A673 (cell line): ENCODE results near the gene CDK7.
"Not testable (repeated sequence)": the region's sequence is repeated elsewhere in the genome, so short reads cannot be mapped to it uniquely, and the experiment has no call there.

Source experiments
- CTCF ChIP-seq: fragments of 300-800, 200-600 bp; sonication (generic); conservative IDR thresholded peaks from 2 replicates; pipeline ENCODE4 v1.5.1; 2017; ENCODE audit warnings: low read depth, mild to moderate bottlenecking, antibody characterized with exemption, low read length, moderate library complexity, mixed read lengths
- EZH2 ChIP-seq: fragments of 200-600 bp; sonication (generic); IDR thresholded peaks from 2 replicates; pipeline ENCODE4 v1.6.1; 2017; ENCODE audit warnings: borderline replicate concordance, low read depth, mild to moderate bottlenecking, mixed read lengths, antibody characterized with exemption, low read length; ENCODE audit not compliant: poor library complexity, severe bottlenecking

DNA sequence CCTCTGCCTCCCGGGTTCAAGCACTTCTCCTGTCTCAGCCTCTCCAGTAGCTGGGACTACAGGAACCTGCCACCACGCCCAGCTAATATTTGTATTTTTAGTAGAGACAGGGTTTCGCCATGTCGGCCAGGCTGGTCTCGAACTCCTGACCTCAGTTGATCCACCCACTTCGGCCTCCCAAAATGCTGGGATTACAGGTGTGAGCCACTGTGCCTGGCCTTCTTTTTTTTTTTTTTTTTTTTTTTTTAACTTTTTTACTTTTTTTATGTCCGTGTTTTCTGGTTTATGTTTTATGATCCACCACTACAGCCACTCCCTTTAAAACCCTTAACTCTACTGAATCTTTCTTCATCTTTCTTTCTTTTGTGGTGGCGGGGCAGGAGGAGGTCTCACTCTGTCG, 2.0 kb downstream of the CDK7 start:
- TF ChIP-seq EZH2, CTCF: not testable (repeated sequence)
